Trophoblast cell (in vitro differentiated cells and primary cell): ENCODE measurements around the gene ZSCAN20.
A peak's percentile ranks its signal among the peaks of the same experiment; 100 is the strongest.

Source experiments
- DNase-seq, 2 donors: peaks; one replicate each; pipeline ENCODE4 v3.0.0-alpha.2; 2016
- H2AFZ ChIP-seq: 2 replicates; pipeline ENCODE4 v1.6.1; 2013; ENCODE audit warnings: low read length, moderate library complexity, mild to moderate bottlenecking; ENCODE audit not compliant: insufficient read depth, poor library complexity
- H2AK5ac ChIP-seq: 2 replicates; pipeline ENCODE4 v1.6.1; 2013; ENCODE audit warnings: mild to moderate bottlenecking, low read length
- H2BK120ac ChIP-seq: 2 replicates; pipeline ENCODE4 v1.6.1; 2013; ENCODE audit warnings: low read length, mild to moderate bottlenecking, moderate library complexity; ENCODE audit not compliant: insufficient read depth, poor library complexity
- H2BK12ac ChIP-seq: 2 replicates; pipeline ENCODE4 v1.6.1; 2013; ENCODE audit warnings: mild to moderate bottlenecking, low read length, moderate library complexity
- H2BK5ac ChIP-seq: 2 replicates; pipeline ENCODE4 v1.6.1; 2013; ENCODE audit warnings: low read length, low read depth, moderate library complexity, mild to moderate bottlenecking; ENCODE audit not compliant: poor library complexity
- H3K14ac ChIP-seq: 2 replicates; pipeline ENCODE4 v1.6.1; 2013; ENCODE audit warnings: mild to moderate bottlenecking, low read length
- H3K18ac ChIP-seq: 2 replicates; pipeline ENCODE4 v1.6.1; 2013; ENCODE audit warnings: mild to moderate bottlenecking, low read length
- H3K23ac ChIP-seq: 2 replicates; pipeline ENCODE4 v1.6.1; 2013; ENCODE audit warnings: low read length
- H3K27ac ChIP-seq: 2 replicates; pipeline ENCODE4 v1.5.1; 2013; ENCODE audit warnings: low read depth, mild to moderate bottlenecking, inconsistent platforms, low read length, moderate library complexity
- H3K27me3 ChIP-seq: 2 replicates; pipeline ENCODE4 v1.6.1; 2013; ENCODE audit warnings: inconsistent platforms, mild to moderate bottlenecking, low read length, moderate library complexity; ENCODE audit not compliant: insufficient read depth
- H3K36me3 ChIP-seq, 2 experiments: 1 replicate in 1 of 2; 2 replicates in 1 of 2; pipeline ENCODE4 v1.6.1; 2013; ENCODE audit warnings: low read length in 2 of 2, mild to moderate bottlenecking in 2 of 2, moderate library complexity in 1 of 2; ENCODE audit not compliant: insufficient read depth in 2 of 2, control insufficient read depth in 1 of 2
- H3K4ac ChIP-seq: 2 replicates; pipeline ENCODE4 v1.6.1; 2013; ENCODE audit warnings: low read depth, mild to moderate bottlenecking, low read length, moderate library complexity
- H3K4me1 ChIP-seq, 2 experiments: 1 replicate in 1 of 2; 2 replicates in 1 of 2; pipeline ENCODE4 v1.6.1; 2013; ENCODE audit warnings: low read length in 2 of 2, mild to moderate bottlenecking in 2 of 2, moderate library complexity in 1 of 2; ENCODE audit not compliant: insufficient read depth in 2 of 2, control insufficient read depth in 1 of 2
- H3K4me2 ChIP-seq: 2 replicates; pipeline ENCODE4 v1.6.1; 2013; ENCODE audit warnings: inconsistent platforms, mild to moderate bottlenecking, low read length, moderate library complexity
- H3K4me3 ChIP-seq: 2 replicates; pipeline ENCODE4 v1.5.1; 2013; ENCODE audit warnings: mild to moderate bottlenecking, low read depth, low read length, inconsistent platforms
- H3K79me1 ChIP-seq: one replicate; pipeline ENCODE4 v1.6.1; 2013; ENCODE audit warnings: low read length
- H3K79me2 ChIP-seq: 2 replicates; pipeline ENCODE4 v1.6.1; 2013; ENCODE audit warnings: low read length, mild to moderate bottlenecking; ENCODE audit not compliant: control insufficient read depth, insufficient read depth, poor library complexity
- H3K9ac ChIP-seq: 2 replicates; pipeline ENCODE4 v1.6.1; 2013; ENCODE audit warnings: mild to moderate bottlenecking, low read length
- H3K9me3 ChIP-seq: 2 replicates; pipeline ENCODE4 v1.6.1; 2013; ENCODE audit warnings: low read depth, mild to moderate bottlenecking, control low read depth, inconsistent platforms, low read length; ENCODE audit not compliant: insufficient read depth
- H4K12ac ChIP-seq: 2 replicates; pipeline ENCODE4 v1.6.1; 2013; ENCODE audit warnings: low read depth, mild to moderate bottlenecking, low read length, moderate library complexity
- H4K8ac ChIP-seq: 2 replicates; pipeline ENCODE4 v1.6.1; 2013; ENCODE audit warnings: low read depth, mild to moderate bottlenecking, low read length, moderate library complexity
- H4K91ac ChIP-seq: one replicate; pipeline ENCODE4 v1.6.1; 2013; ENCODE audit warnings: low read depth, mild to moderate bottlenecking, low read length, moderate library complexity
- WGBS: extraction: QIAGEN DNeasy Blood & Tissue Kit; methylation state at CpG from one replicate; pipeline ENCODE4 v1.1.7; 2013; ENCODE audit warnings: missing lambda C conversion rate; ENCODE audit not compliant: insufficient read length, insufficient coverage; ENCODE audit errors: extremely low coverage; 5-methylcytosine and 5-hydroxymethylcytosine counted together

ZSCAN20 gene

DNA sequence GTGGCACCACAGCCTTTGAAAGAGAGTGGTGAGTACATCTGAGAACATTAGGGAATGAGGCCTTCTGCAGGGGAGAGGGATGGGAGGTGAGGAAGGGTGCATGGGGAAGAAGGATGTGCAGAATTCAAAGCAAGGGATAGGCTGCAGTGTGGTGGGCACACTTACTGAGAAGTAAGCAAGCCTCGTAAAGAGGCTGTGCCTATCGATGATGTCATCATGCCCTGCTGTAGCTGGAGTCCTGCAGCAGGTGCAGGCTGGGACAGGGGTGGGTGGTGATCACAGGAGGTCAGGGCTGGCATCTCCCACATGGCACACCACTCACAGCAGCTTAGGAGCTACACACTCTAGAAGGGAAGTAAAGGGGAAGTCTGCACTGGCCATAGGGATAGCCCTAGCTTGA, 16.2 kb downstream of the ZSCAN20 start:
- Histone ChIP-seq H3K4me3 (no peak overlapping the region), H3K23ac (no peak overlapping the region), H3K27ac (no peak overlapping the region), H3K4me1 (no peaks in the 10 kb centered on the region), H2BK12ac (no peak overlapping the region), H4K8ac (no peak overlapping the region), H3K9ac (no peak overlapping the region), H3K4me2 (no peak overlapping the region), H2AK5ac (no peak overlapping the region), H3K79me2 (no peaks in the 10 kb centered on the region), H3K18ac (no peak overlapping the region), H2BK5ac (no peak overlapping the region), H2BK120ac (no peak overlapping the region), H2AFZ (no peak overlapping the region), H4K12ac (no peak overlapping the region), H4K91ac (no peak overlapping the region), H3K36me3 (peaks cover 27 to 38% of the 10 kb centered on the region in 2 experiments), H3K14ac (no peak overlapping the region), H3K27me3 (no peaks in the 10 kb centered on the region), H3K9me3 (peaks cover 10% of the 10 kb centered on the region), H3K4ac (no peak overlapping the region), H3K79me1 (no peaks in the 10 kb centered on the region)
- no peak for DNase-seq
- WGBS = no CpG with 5 or more reads among the region's 2 CpGs

DNA sequence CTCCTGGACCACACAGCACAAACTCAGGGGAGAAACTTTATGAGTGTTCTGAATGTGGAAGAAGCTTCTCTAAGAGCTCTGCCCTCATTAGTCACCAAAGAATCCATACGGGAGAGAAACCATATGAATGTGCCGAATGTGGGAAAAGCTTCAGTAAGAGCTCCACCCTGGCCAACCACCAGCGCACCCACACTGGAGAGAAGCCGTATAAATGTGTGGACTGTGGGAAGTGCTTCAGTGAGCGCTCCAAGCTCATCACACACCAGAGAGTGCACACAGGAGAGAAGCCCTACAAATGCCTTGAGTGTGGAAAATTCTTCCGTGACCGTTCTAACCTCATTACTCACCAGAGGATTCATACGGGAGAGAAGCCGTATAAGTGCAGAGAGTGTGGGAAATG, 22.5 kb downstream of the ZSCAN20 start:
- H2BK12ac ChIP-seq = no peak overlapping the region
- H3K14ac ChIP-seq = no peak overlapping the region
- no peak overlapping the region for H2AK5ac ChIP-seq
- no peaks in the 10 kb centered on the region for H3K4me1 ChIP-seq
- H4K12ac ChIP-seq = no peak overlapping the region
- H3K27ac ChIP-seq = no peak overlapping the region
- H2AFZ ChIP-seq = no peak overlapping the region
- WGBS = no CpG with 5 or more reads among the region's 9 CpGs
- no peaks in the 10 kb centered on the region for H3K27me3 ChIP-seq
- H3K23ac ChIP-seq = no peak overlapping the region
- H3K9me3 ChIP-seq = peaks cover 31% of the 10 kb centered on the region
- peaks cover 22 to 40% of the 10 kb centered on the region in 2 experiments for H3K36me3 ChIP-seq
- no peak overlapping the region for H2BK120ac ChIP-seq
- no peak for DNase-seq
- H3K18ac ChIP-seq = no peak overlapping the region
- no peaks in the 10 kb centered on the region for H3K79me1 ChIP-seq
- H3K9ac ChIP-seq = no peak overlapping the region
- no peak overlapping the region for H3K4me3 ChIP-seq
- H3K4ac ChIP-seq = no peak overlapping the region
- H4K91ac ChIP-seq = no peak overlapping the region
- no peak overlapping the region for H4K8ac ChIP-seq
- no peak overlapping the region for H2BK5ac ChIP-seq
- H3K79me2 ChIP-seq = no peaks in the 10 kb centered on the region
- H3K4me2 ChIP-seq = no peak overlapping the region

DNA sequence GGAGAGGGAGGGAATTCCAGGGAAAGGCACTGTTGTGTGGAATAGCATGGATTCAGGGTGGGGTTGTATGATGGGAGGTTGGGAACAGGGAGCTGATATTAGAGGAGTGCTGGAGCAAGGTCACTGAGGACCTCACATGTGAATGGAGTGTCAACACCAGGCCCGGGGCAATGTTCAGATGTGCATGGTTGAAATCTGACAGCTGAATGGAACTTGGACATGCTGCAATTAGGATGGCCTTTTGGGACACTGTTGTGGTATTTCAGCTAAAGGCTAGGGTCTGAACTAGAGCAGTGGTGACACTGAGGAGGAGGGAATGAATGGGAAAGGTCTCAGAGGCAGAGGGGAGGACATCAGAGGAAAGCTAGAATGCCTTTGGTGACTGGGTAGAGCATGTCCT, 25.0 kb downstream of the ZSCAN20 start:
- H3K4me3 ChIP-seq = peak overlapping the region; percentile 39
- no peak overlapping the region for H4K12ac ChIP-seq
- peaks cover 14 to 27% of the 10 kb centered on the region in 2 experiments for H3K36me3 ChIP-seq
- H3K4ac ChIP-seq = no peak overlapping the region
- no peak overlapping the region for H3K14ac ChIP-seq
- H3K23ac ChIP-seq = no peak overlapping the region
- H3K4me2 ChIP-seq = no peak overlapping the region
- H3K18ac ChIP-seq = no peak overlapping the region
- H3K27me3 ChIP-seq = no peaks in the 10 kb centered on the region
- no peak overlapping the region for H3K9ac ChIP-seq
- no peaks in the 10 kb centered on the region for H3K79me1 ChIP-seq
- no peak overlapping the region for H2BK5ac ChIP-seq
- no peak overlapping the region for H2AK5ac ChIP-seq
- H3K79me2 ChIP-seq = no peaks in the 10 kb centered on the region
- H4K8ac ChIP-seq = no peak overlapping the region
- no peak overlapping the region for H3K27ac ChIP-seq
- H2BK120ac ChIP-seq = no peak overlapping the region
- peaks cover 26% of the 10 kb centered on the region for H3K9me3 ChIP-seq
- H4K91ac ChIP-seq = no peak overlapping the region
- H3K4me1 ChIP-seq = no peaks in the 10 kb centered on the region
- no peak overlapping the region for H2BK12ac ChIP-seq
- no peak for DNase-seq
- no peak overlapping the region for H2AFZ ChIP-seq
- no CpG with 5 or more reads among the region's 1 CpG for WGBS

DNA sequence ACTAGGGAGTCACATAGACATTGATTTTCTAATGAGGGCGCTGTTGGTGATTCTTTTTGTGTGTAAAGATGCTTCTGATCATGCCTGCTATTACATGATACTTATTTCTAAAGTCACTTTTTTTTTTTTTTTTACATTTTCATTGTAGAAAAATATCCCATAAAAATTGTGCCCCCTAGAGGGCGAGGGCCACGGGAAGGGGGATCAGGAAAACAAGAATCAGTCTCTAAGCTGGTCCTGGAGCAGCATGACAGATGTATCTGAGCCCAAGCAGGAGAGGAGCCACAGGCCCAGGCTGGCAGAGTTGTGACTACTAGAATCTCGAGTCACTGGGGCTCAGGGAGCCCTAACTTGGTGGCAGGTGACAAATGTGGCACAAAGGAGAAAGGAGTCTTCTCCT, 28.1 kb downstream of the ZSCAN20 start:
- Histone ChIP-seq H3K4me1 (peaks cover 4% of the 10 kb centered on the region in 2 experiments), H3K14ac (no peak overlapping the region), H2BK12ac (no peak overlapping the region), H3K4me3 (no peak overlapping the region), H3K79me1 (no peaks in the 10 kb centered on the region), H3K23ac (no peak overlapping the region), H3K9ac (no peak overlapping the region), H3K36me3 (peaks cover 0 to 3% of the 10 kb centered on the region in 2 experiments), H2AFZ (no peak overlapping the region), H3K79me2 (no peaks in the 10 kb centered on the region), H3K9me3 (peaks cover 10% of the 10 kb centered on the region), H2AK5ac (no peak overlapping the region), H3K27me3 (no peaks in the 10 kb centered on the region), H3K4ac (no peak overlapping the region), H3K18ac (no peak overlapping the region), H3K4me2 (no peak overlapping the region), H4K12ac (no peak overlapping the region), H2BK120ac (no peak overlapping the region), H3K27ac (no peak overlapping the region), H4K91ac (no peak overlapping the region), H2BK5ac (no peak overlapping the region), H4K8ac (no peak overlapping the region)
- WGBS = no CpG with 5 or more reads among the region's 4 CpGs
- no peak for DNase-seq
